ENCODE results near the gene SLC1A2. TPM values are rescaled to one million over a fixed set of nuclear protein-coding genes. Genes with fewer than 3 reads are reported as not detected.

Gene SLC1A2
- polyA plus RNA-seq, 4 donors, result 0.34 to 2.4 (median 0.49) TPM

GRCh38 chr11:35414311-35414710, 5.0 kb downstream of the SLC1A2 start:
- DNase-seq (ENCODE audit: low read depth in 4 of 4, low spot score in 3 of 4), result no peak

GRCh38 chr11:35413598-35413997, 5.8 kb downstream of the SLC1A2 start:
- DNase-seq (ENCODE audit: low read depth in 4 of 4, low spot score in 3 of 4), result no peak

- no peak for DNase-seq (ENCODE audit: low read depth in 4 of 4, low spot score in 3 of 4)
Observed at GRCh38 chr11:35412285-35412684, 7.1 kb downstream of the SLC1A2 start.

GRCh38 chr11:35407041-35407440, 12.3 kb downstream of the SLC1A2 start:
- DNase-seq (ENCODE audit: low read depth in 4 of 4, low spot score in 3 of 4), result no peak

- no peak for DNase-seq (ENCODE audit: low read depth in 4 of 4, low spot score in 3 of 4)
Observed at GRCh38 chr11:35404388-35404775, 15.0 kb downstream of the SLC1A2 start.

- no peak for DNase-seq (ENCODE audit: low read depth in 4 of 4, low spot score in 3 of 4)
Observed at GRCh38 chr11:35403765-35404387, 15.5 kb downstream of the SLC1A2 start.

GRCh38 chr11:35402751-35403660, 16.4 kb downstream of the SLC1A2 start:
- no peak for DNase-seq (ENCODE audit: low read depth in 4 of 4, low spot score in 3 of 4)

- DNase-seq (ENCODE audit: low read depth in 4 of 4, low spot score in 3 of 4), result no peak
Observed at GRCh38 chr11:35398881-35399280, 20.5 kb downstream of the SLC1A2 start.

GRCh38 chr11:35394941-35395340, 24.4 kb downstream of the SLC1A2 start:
- DNase-seq (ENCODE audit: low read depth in 4 of 4, low spot score in 3 of 4), result no peak

- no peak for DNase-seq (ENCODE audit: low read depth in 4 of 4, low spot score in 3 of 4)
Observed at GRCh38 chr11:35393098-35393497, 26.3 kb downstream of the SLC1A2 start.

- DNase-seq (ENCODE audit: low read depth in 4 of 4, low spot score in 3 of 4), result peak; percentile 29 to 63 (median 54)
Observed at GRCh38 chr11:35391922-35392688, 27.3 kb downstream of the SLC1A2 start.

- no peak for DNase-seq (ENCODE audit: low read depth in 4 of 4, low spot score in 3 of 4)
Observed at GRCh38 chr11:35390737-35391682, 28.3 kb downstream of the SLC1A2 start.

GRCh38 chr11:35389897-35390465, 29.4 kb downstream of the SLC1A2 start:
- no peak for DNase-seq (ENCODE audit: low read depth in 4 of 4, low spot score in 3 of 4)

- DNase-seq (ENCODE audit: low read depth in 4 of 4, low spot score in 3 of 4), result no peak
Observed at GRCh38 chr11:35389112-35389511, 30.2 kb downstream of the SLC1A2 start.

- DNase-seq (ENCODE audit: low read depth in 4 of 4, low spot score in 3 of 4), result no peak
Observed at GRCh38 chr11:35388061-35388460, 31.3 kb downstream of the SLC1A2 start.

GRCh38 chr11:35387111-35387982, 32.0 kb downstream of the SLC1A2 start:
- no peak for DNase-seq (ENCODE audit: low read depth in 4 of 4, low spot score in 3 of 4)

- no peak for DNase-seq (ENCODE audit: low read depth in 4 of 4, low spot score in 3 of 4)
Observed at GRCh38 chr11:35383953-35384352, 35.4 kb downstream of the SLC1A2 start.

- no peak for DNase-seq (ENCODE audit: low read depth in 4 of 4, low spot score in 3 of 4)
Observed at GRCh38 chr11:35381709-35382322, 37.5 kb downstream of the SLC1A2 start.
